ENCODE measurements around the gene TNFRSF21.

DNA sequence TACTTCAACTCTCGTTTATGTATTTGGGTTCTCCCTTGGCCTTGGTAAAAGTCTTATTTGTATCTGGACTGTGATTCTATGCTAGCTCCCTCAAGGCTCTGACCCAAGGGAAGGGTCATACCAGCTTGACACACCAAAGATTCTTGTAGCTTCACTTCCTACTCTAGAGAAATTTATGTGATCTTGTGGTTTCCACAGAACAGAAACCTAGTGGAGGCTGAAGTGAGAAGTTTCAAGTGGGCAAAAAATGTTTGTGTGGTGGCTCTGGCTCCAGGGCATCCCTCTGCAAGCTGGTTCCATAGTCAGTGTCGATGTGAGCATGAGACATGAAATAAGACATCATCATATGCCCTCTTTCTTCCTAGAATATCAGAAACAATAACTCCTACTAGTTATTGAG, 48.1 kb upstream of the TNFRSF21 start:
- TF ChIP-seq ELF1 (tag; IDR thresholded peaks at IDR 0.05): no peak
- TF ChIP-seq RB1 (IDR thresholded peaks at IDR 0.05; ENCODE audit: low read depth): no peak
- TF ChIP-seq, protein P1, sequence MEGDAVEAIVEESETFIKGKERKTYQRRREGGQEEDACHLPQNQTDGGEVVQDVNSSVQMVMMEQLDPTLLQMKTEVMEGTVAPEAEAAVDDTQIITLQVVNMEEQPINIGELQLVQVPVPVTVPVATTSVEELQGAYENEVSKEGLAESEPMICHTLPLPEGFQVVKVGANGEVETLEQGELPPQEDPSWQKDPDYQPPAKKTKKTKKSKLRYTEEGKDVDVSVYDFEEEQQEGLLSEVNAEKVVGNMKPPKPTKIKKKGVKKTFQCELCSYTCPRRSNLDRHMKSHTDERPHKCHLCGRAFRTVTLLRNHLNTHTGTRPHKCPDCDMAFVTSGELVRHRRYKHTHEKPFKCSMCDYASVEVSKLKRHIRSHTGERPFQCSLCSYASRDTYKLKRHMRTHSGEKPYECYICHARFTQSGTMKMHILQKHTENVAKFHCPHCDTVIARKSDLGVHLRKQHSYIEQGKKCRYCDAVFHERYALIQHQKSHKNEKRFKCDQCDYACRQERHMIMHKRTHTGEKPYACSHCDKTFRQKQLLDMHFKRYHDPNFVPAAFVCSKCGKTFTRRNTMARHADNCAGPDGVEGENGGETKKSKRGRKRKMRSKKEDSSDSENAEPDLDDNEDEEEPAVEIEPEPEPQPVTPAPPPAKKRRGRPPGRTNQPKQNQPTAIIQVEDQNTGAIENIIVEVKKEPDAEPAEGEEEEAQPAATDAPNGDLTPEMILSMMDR (IDR thresholded peaks at IDR 0.05 in 2 of 3, conservative IDR thresholded peaks at IDR 0.05 in 1 of 3; ENCODE audit: insufficient read depth in 2 of 3, low read depth in 1 of 3, low read length in 3 of 3): no peak
- TF ChIP-seq, protein P2, sequence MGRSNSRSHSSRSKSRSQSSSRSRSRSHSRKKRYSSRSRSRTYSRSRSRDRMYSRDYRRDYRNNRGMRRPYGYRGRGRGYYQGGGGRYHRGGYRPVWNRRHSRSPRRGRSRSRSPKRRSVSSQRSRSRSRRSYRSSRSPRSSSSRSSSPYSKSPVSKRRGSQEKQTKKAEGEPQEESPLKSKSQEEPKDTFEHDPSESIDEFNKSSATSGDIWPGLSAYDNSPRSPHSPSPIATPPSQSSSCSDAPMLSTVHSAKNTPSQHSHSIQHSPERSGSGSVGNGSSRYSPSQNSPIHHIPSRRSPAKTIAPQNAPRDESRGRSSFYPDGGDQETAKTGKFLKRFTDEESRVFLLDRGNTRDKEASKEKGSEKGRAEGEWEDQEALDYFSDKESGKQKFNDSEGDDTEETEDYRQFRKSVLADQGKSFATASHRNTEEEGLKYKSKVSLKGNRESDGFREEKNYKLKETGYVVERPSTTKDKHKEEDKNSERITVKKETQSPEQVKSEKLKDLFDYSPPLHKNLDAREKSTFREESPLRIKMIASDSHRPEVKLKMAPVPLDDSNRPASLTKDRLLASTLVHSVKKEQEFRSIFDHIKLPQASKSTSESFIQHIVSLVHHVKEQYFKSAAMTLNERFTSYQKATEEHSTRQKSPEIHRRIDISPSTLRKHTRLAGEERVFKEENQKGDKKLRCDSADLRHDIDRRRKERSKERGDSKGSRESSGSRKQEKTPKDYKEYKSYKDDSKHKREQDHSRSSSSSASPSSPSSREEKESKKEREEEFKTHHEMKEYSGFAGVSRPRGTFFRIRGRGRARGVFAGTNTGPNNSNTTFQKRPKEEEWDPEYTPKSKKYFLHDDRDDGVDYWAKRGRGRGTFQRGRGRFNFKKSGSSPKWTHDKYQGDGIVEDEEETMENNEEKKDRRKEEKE (IDR thresholded peaks at IDR 0.05; ENCODE audit: borderline replicate concordance in 1 of 2, control insufficient read depth in 1 of 2, low read depth in 2 of 2, low read length in 1 of 2): no peak
- TF ChIP-seq, protein P3, sequence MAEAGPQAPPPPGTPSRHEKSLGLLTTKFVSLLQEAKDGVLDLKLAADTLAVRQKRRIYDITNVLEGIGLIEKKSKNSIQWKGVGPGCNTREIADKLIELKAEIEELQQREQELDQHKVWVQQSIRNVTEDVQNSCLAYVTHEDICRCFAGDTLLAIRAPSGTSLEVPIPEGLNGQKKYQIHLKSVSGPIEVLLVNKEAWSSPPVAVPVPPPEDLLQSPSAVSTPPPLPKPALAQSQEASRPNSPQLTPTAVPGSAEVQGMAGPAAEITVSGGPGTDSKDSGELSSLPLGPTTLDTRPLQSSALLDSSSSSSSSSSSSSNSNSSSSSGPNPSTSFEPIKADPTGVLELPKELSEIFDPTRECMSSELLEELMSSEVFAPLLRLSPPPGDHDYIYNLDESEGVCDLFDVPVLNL (CRISPR knock-in tag; IDR thresholded peaks at IDR 0.05; ENCODE audit: low read depth): no peak
- TF ChIP-seq NRF1 (conservative IDR thresholded peaks at IDR 0.05 in 1 of 2, IDR thresholded peaks at IDR 0.05 in 1 of 2): no peak
- TF ChIP-seq, protein P4, sequence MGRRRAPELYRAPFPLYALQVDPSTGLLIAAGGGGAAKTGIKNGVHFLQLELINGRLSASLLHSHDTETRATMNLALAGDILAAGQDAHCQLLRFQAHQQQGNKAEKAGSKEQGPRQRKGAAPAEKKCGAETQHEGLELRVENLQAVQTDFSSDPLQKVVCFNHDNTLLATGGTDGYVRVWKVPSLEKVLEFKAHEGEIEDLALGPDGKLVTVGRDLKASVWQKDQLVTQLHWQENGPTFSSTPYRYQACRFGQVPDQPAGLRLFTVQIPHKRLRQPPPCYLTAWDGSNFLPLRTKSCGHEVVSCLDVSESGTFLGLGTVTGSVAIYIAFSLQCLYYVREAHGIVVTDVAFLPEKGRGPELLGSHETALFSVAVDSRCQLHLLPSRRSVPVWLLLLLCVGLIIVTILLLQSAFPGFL (CRISPR knock-in tag; IDR thresholded peaks at IDR 0.05): no peak
- TF ChIP-seq, protein P5, sequence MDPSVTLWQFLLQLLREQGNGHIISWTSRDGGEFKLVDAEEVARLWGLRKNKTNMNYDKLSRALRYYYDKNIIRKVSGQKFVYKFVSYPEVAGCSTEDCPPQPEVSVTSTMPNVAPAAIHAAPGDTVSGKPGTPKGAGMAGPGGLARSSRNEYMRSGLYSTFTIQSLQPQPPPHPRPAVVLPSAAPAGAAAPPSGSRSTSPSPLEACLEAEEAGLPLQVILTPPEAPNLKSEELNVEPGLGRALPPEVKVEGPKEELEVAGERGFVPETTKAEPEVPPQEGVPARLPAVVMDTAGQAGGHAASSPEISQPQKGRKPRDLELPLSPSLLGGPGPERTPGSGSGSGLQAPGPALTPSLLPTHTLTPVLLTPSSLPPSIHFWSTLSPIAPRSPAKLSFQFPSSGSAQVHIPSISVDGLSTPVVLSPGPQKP (CRISPR knock-in tag; IDR thresholded peaks at IDR 0.05): no peak
- TF ChIP-seq, protein P6, sequence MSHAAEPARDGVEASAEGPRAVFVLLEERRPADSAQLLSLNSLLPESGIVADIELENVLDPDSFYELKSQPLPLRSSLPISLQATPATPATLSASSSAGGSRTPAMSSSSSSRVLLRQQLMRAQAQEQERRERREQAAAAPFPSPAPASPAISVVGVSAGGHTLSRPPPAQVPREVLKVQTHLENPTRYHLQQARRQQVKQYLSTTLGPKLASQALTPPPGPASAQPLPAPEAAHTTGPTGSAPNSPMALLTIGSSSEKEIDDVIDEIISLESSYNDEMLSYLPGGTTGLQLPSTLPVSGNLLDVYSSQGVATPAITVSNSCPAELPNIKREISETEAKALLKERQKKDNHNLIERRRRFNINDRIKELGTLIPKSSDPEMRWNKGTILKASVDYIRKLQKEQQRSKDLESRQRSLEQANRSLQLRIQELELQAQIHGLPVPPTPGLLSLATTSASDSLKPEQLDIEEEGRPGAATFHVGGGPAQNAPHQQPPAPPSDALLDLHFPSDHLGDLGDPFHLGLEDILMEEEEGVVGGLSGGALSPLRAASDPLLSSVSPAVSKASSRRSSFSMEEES (CRISPR knock-in tag; IDR thresholded peaks at IDR 0.05): no peak
- TF ChIP-seq TARDBP (IDR thresholded peaks at IDR 0.05): no peak
